GM06990 (cell line): Measurements from ENCODE around the gene SLC9A1.

Source experiments
- DNase-seq: peaks from one replicate; pipeline ENCODE4 v3.0.0-alpha.2; 2011; ENCODE audit not compliant: insufficient read length; ENCODE audit errors: extremely low read depth
- H3K27me3 ChIP-seq: replicated peaks from 2 replicates; pipeline ENCODE4 v1.6.0; 2011; ENCODE audit warnings: low read length; ENCODE audit not compliant: control insufficient read depth, insufficient read depth
- H3K36me3 ChIP-seq: 2 replicates; pipeline ENCODE4 v1.5.1; 2011; ENCODE audit warnings: low read length; ENCODE audit not compliant: control insufficient read depth, insufficient read depth
- H3K4me3 ChIP-seq: replicated peaks from 2 replicates; pipeline ENCODE4 v1.5.1; 2011; ENCODE audit warnings: low read depth, mild to moderate bottlenecking, control low read depth, low read length
- TF ChIP-seq, protein P1 (sequence below): IDR thresholded peaks from 2 replicates; pipeline ENCODE4 v1.5.1; 2011; ENCODE audit warnings: low read length, control low read depth, mild to moderate bottlenecking, inconsistent platforms; ENCODE audit not compliant: insufficient read depth, poor library complexity, severe bottlenecking

Gene SLC9A1

DNA sequence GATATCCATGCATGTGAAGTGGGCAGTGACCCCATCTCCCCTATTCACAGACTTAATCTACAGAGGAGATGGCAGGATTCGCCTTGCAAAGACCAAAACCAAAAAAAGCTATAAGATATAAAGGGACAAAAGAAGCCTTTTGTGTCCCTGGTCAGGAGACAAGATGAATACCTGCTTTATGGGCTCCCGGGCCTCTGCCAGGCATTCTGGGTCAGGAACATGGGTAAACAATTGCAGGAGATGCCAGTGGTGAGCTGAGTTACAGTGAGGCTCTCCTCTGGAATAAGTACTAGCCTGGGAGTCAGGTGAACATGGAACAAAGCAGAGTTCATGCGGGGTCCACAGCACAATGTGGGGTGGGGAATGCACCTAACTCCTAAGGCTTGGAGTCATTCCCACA lies 4.7 kb downstream of the SLC9A1 start:
- no peak for DNase-seq
- no peaks in the 10 kb centered on the region for H3K27me3 ChIP-seq
- TF ChIP-seq, protein P1, sequence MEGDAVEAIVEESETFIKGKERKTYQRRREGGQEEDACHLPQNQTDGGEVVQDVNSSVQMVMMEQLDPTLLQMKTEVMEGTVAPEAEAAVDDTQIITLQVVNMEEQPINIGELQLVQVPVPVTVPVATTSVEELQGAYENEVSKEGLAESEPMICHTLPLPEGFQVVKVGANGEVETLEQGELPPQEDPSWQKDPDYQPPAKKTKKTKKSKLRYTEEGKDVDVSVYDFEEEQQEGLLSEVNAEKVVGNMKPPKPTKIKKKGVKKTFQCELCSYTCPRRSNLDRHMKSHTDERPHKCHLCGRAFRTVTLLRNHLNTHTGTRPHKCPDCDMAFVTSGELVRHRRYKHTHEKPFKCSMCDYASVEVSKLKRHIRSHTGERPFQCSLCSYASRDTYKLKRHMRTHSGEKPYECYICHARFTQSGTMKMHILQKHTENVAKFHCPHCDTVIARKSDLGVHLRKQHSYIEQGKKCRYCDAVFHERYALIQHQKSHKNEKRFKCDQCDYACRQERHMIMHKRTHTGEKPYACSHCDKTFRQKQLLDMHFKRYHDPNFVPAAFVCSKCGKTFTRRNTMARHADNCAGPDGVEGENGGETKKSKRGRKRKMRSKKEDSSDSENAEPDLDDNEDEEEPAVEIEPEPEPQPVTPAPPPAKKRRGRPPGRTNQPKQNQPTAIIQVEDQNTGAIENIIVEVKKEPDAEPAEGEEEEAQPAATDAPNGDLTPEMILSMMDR: no peak
- H3K36me3 ChIP-seq: peaks cover 9% of the 10 kb centered on the region
- no peak overlapping the region for H3K4me3 ChIP-seq

DNA sequence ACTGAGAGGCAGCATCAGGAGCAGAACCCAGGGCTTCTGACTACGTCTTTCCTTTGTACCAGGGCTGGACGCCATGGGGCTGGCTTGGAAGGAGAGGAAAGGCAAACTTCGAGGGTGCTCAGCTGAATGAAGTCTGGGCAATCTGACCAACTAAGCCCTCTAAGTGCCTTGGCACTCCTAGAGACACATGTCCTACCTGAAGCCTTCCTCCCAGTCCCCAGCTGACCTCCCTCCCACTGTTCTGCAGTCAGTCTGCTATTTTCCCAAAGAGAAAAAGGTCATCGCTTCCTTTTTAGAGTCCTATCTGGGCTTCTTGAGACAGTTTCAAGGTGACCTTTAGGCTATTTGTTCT lies 5.2 kb downstream of the SLC9A1 start:
- no peaks in the 10 kb centered on the region for H3K27me3 ChIP-seq
- TF ChIP-seq, protein P1: no peak
- no peak overlapping the region for H3K4me3 ChIP-seq
- peaks cover 9% of the 10 kb centered on the region for H3K36me3 ChIP-seq
- no peak for DNase-seq

DNA sequence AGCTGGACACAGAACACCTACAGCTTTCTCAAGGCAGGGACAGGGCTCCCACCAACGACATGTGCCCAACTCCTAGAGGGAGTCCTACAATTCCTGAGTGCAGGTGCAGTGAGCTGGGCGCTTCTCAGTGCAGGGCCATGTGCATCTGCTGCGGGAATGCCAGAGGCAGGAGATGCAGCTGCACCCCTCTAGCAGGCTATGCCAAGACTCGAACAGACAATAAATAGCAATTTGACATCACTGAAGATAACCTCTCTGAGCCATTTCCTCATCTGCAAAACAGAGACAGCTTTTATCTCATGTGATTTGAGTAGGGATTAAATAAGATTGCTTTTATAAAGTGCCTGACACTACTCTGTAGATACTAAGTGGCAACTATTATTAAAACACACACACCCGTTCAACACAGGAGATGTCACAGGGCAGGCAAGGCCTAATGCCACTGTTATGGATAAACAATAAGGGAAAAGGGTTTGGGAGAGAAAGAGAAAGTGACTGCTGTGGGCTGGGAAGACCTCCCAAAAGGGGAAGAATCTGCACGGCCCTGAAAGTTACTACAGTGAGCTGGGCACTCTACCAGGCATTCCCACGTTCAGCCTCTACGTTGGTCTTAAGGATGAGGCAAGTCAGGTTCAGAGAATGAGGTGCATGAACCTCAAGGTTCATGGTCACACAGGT lies 5.7 kb downstream of the SLC9A1 start:
- H3K36me3 ChIP-seq: peaks cover 9% of the 10 kb centered on the region
- H3K27me3 ChIP-seq: no peaks in the 10 kb centered on the region
- no peak for DNase-seq
- TF ChIP-seq, protein P1: no peak
- H3K4me3 ChIP-seq: no peak overlapping the region

DNA sequence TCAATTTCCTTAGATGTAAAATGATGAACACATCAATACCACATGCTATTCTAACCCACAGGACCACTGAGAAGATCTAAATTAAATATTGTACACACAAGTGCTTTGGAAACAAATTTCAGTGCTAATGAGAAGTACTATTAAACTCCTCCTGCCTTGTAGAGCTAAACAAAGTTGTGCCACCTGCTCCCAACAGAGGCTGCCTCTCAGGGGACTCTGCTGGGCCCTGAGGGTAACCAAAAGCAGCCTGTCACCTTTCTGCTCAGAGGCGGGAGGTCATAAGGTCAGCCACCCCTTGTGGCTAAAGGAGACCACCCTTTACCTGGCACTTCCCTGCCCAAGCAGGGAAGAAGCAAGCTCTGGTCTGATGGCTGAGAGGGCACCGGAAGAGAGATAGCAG lies 6.3 kb downstream of the SLC9A1 start:
- peaks cover 9% of the 10 kb centered on the region for H3K36me3 ChIP-seq
- H3K4me3 ChIP-seq: no peak overlapping the region
- TF ChIP-seq, protein P1: no peak
- no peak for DNase-seq
- no peaks in the 10 kb centered on the region for H3K27me3 ChIP-seq

DNA sequence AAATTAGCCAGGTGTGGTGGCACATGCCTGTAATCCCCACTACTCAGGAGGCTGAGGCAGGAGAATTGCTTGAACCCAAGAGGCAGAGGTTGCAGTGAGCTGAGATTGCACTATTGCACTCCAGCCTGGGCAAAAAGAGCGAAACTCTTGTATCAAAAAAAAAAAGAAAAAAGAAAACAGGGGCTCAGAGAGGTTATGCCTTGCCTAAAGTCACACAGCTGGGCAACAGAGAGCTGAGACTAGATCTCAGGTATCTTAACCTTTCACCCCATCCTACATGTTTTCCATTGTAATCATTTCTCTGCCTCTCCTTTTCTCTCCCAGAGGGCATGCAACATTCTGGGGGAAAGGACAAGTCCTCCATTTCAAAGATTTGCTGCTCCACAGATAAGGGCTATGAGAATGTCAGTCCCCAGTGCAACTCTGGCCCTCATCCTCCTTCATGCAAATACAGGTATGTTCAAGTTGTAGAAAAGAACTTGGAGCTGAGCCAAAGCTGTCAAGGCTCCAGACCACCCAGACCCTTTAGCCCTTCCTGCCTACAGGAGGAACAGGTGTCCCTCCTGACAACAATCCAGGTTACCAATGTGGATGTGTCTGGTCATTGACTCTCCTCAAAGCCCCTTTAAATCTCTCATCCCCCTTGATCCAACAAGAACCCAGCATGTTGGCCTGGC lies 6.9 kb downstream of the SLC9A1 start:
- H3K36me3 ChIP-seq: peaks cover 9% of the 10 kb centered on the region
- H3K27me3 ChIP-seq: no peaks in the 10 kb centered on the region
- DNase-seq: no peak
- H3K4me3 ChIP-seq: no peak overlapping the region
- TF ChIP-seq, protein P1: no peak

DNA sequence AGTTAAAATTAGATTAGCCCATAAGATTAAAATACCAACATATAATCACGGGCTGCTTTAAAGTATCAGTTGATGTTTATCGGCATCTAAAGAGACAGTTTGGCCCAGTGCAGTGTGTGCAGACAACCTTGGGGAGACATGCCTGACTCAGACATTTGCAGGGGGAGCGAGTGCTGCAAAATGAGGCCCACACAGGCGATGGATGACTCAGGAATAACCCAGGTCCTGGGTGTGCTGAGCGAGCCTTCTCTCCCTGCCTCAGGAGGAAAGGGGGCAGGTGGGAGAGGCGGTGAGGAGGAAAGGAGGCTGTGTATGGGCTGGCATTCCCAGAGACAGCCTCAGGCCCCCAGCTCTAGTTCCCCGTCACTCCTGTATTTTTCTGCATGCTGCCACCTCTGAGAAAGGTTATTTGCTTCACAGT lies 9.0 kb downstream of the SLC9A1 start:
- TF ChIP-seq, protein P1: no peak
- no peaks in the 10 kb centered on the region for H3K27me3 ChIP-seq
- no peak overlapping the region for H3K4me3 ChIP-seq
- DNase-seq: no peak
- H3K36me3 ChIP-seq: peaks cover 10% of the 10 kb centered on the region
